Panc1 (cell line): ENCODE data around the gene NKG7. TPM values are rescaled to one million over a fixed set of nuclear protein-coding genes. Genes with fewer than 3 reads are reported as not detected.

Source experiments
- ATAC-seq: fragments of 200-7000 bp; cut with Tn5 transposase; 2 replicates; pipeline ENCODE4 v1.9.1; 2020; ENCODE audit warnings: mild to moderate bottlenecking, moderate library complexity
- BruUV-seq: library from RNA; stranded (reverse); fragments of 400-500 nt; replicated peaks from 2 replicates; lab custom pipeline; 2021; lab: Mats Ljungman, UMichigan
- CTCF ChIA-PET: fragments of 300-600 bp; sonication (Branson Sonifier 250); formaldehyde crosslinking; loops from one replicate; lab custom pipeline; 2022; ENCODE audit warnings: antibody characterized with exemption; lab: Charles Lee
- POLR2A ChIA-PET: fragments of 300-600 bp; sonication (Branson Sonifier 250); formaldehyde crosslinking; loops from one replicate; lab custom pipeline; 2022; ENCODE audit warnings: antibody characterized with exemption; lab: Charles Lee
- DNase-seq: peaks from one replicate; pipeline ENCODE4 v3.0.0-alpha.2; 2010; ENCODE audit warnings: low read depth, low spot score
- H3K27ac ChIP-seq: 2 replicates; pipeline ENCODE4 v1.5.1; 2011; ENCODE audit warnings: mild to moderate bottlenecking, low read length, inconsistent platforms
- H3K27me3 ChIP-seq: fragments of 200-500 bp; sonication (Bioruptor generic); 2 replicates; pipeline ENCODE4 v1.6.0; 2014; ENCODE audit warnings: low read length, inconsistent platforms; ENCODE audit not compliant: control insufficient read depth, insufficient read depth
- H3K36me3 ChIP-seq: fragments of 200-500 bp; sonication (Bioruptor generic); 2 replicates; pipeline ENCODE4 v1.5.1; 2014; ENCODE audit warnings: inconsistent platforms, mild to moderate bottlenecking, low read length, moderate library complexity; ENCODE audit not compliant: control insufficient read depth, insufficient read depth
- H3K4me1 ChIP-seq: 2 replicates; pipeline ENCODE4 v1.5.1; 2011; ENCODE audit warnings: inconsistent platforms, mild to moderate bottlenecking, low read length, moderate library complexity; ENCODE audit not compliant: control insufficient read depth, insufficient read depth
- H3K4me3 ChIP-seq, 2 experiments: 2 replicates each; pipeline ENCODE4 v1.5.1; 2011 to 2012; ENCODE audit warnings: low read depth in 2 of 2, low read length in 2 of 2, mild to moderate bottlenecking in 2 of 2, inconsistent platforms in 1 of 2, moderate library complexity in 1 of 2
- H3K9me3 ChIP-seq: fragments of 200-500 bp; sonication (Bioruptor generic); 2 replicates; pipeline ENCODE4 v1.5.1; 2014; ENCODE audit warnings: low read depth, mild to moderate bottlenecking, inconsistent platforms, low read length, moderate library complexity; ENCODE audit not compliant: control insufficient read depth, insufficient read depth
- POLR2AphosphoS5 ChIP-seq: IDR thresholded peaks from 2 replicates; pipeline ENCODE4 v1.6.1; 2012; ENCODE audit warnings: mild to moderate bottlenecking, low read depth, low read length, moderate library complexity
- SIN3A ChIP-seq: IDR thresholded peaks from 2 replicates; pipeline ENCODE4 v1.6.1; 2012; ENCODE audit warnings: low read depth, mild to moderate bottlenecking, low read length, moderate library complexity, borderline replicate concordance; ENCODE audit not compliant: insufficient read depth
- TCF7L2 ChIP-seq: IDR thresholded peaks from 2 replicates; pipeline ENCODE4 v1.6.1; 2011; ENCODE audit warnings: mild to moderate bottlenecking, low read depth, low read length, inconsistent platforms
- in situ Hi-C: cut with HindIII; loops from 2 replicates; pipeline ENCODE4 v1.10.0; 2016; ENCODE audit warnings: low sequenced_read_pairs, low pct_unique_long_range_greater_than_20kb
- intact Hi-C: fragments of 100-400 bp; cut with micrococcal nuclease; formaldehyde crosslinking; loops from one replicate; pipeline ENCODE4 v1.10.0; 2022; ENCODE audit not compliant: unreplicated experiment
- total RNA-seq: library from RNA; stranded (reverse); gene quantifications from one replicate; pipeline ENCODE4 v1.2.1, GENCODE V29; 2021; ENCODE audit not compliant: unreplicated experiment
- TF ChIP-seq, protein P1 (sequence below): fragments of 450-650 bp; IDR thresholded peaks from 2 replicates; pipeline ENCODE4 v1.5.1; 2017; ENCODE audit warnings: mild to moderate bottlenecking
- TF ChIP-seq, protein P2 (sequence below), 2 experiments: IDR thresholded peaks; 2 replicates each; pipeline ENCODE4 v1.6.1; 2011 to 2012; ENCODE audit warnings: low read depth in 2 of 2, control low read depth in 1 of 2, low read length in 1 of 2, mild to moderate bottlenecking in 1 of 2, moderate library complexity in 1 of 2; ENCODE audit not compliant: insufficient read depth in 1 of 2

NKG7 gene
- total RNA-seq, 1 experiment from 2014 or later, result 0.23 TPM

DNA sequence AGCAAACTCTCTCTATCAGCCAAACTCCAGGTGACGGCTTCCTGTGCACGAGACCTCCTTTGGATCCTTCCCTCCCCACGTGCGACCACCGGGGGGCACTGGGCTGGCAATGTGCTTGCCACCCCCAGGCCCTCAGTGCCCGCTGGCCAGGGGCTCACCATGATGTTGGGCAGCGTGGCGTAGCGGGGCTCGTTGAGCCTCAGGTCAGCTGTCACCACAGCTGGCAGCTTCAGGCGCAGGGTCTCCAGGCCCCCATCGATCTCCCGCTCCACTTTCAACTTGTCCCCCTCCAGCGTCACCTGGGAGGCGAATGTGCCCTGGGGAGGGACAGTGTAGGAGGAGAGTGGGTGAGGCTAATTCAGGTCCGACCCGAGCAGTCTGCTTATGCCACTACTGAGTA is 25.7 kb downstream of the NKG7 start:
- in situ Hi-C loops, result no loop called here
- CTCF ChIA-PET, result no interaction called here
- no TSS peak for BruUV-seq
- no peak overlapping the region for H3K27ac ChIP-seq
- intact Hi-C loops, result no loop called here
- POLR2A ChIA-PET, result no interaction called here
- H3K4me3 ChIP-seq, result no peak overlapping the region
- no peak for TF ChIP-seq TCF7L2
- TF ChIP-seq, protein P1, sequence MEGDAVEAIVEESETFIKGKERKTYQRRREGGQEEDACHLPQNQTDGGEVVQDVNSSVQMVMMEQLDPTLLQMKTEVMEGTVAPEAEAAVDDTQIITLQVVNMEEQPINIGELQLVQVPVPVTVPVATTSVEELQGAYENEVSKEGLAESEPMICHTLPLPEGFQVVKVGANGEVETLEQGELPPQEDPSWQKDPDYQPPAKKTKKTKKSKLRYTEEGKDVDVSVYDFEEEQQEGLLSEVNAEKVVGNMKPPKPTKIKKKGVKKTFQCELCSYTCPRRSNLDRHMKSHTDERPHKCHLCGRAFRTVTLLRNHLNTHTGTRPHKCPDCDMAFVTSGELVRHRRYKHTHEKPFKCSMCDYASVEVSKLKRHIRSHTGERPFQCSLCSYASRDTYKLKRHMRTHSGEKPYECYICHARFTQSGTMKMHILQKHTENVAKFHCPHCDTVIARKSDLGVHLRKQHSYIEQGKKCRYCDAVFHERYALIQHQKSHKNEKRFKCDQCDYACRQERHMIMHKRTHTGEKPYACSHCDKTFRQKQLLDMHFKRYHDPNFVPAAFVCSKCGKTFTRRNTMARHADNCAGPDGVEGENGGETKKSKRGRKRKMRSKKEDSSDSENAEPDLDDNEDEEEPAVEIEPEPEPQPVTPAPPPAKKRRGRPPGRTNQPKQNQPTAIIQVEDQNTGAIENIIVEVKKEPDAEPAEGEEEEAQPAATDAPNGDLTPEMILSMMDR, result no peak
- TF ChIP-seq SIN3A, result no peak
- no peak for TF ChIP-seq POLR2AphosphoS5
- TF ChIP-seq, protein P2, sequence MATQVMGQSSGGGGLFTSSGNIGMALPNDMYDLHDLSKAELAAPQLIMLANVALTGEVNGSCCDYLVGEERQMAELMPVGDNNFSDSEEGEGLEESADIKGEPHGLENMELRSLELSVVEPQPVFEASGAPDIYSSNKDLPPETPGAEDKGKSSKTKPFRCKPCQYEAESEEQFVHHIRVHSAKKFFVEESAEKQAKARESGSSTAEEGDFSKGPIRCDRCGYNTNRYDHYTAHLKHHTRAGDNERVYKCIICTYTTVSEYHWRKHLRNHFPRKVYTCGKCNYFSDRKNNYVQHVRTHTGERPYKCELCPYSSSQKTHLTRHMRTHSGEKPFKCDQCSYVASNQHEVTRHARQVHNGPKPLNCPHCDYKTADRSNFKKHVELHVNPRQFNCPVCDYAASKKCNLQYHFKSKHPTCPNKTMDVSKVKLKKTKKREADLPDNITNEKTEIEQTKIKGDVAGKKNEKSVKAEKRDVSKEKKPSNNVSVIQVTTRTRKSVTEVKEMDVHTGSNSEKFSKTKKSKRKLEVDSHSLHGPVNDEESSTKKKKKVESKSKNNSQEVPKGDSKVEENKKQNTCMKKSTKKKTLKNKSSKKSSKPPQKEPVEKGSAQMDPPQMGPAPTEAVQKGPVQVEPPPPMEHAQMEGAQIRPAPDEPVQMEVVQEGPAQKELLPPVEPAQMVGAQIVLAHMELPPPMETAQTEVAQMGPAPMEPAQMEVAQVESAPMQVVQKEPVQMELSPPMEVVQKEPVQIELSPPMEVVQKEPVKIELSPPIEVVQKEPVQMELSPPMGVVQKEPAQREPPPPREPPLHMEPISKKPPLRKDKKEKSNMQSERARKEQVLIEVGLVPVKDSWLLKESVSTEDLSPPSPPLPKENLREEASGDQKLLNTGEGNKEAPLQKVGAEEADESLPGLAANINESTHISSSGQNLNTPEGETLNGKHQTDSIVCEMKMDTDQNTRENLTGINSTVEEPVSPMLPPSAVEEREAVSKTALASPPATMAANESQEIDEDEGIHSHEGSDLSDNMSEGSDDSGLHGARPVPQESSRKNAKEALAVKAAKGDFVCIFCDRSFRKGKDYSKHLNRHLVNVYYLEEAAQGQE (IDR thresholded peaks at IDR 0.05; ENCODE audit: insufficient read depth in 1 of 2, low read depth in 2 of 2, low read length in 1 of 2), result no peak
- no peaks in the 10 kb centered on the region for H3K27me3 ChIP-seq
- ATAC-seq (no peak), DNase-seq (no peak)
- no peaks in the 10 kb centered on the region; the same call in 1 of the 2 replicates for H3K36me3 ChIP-seq
- no peaks in the 10 kb centered on the region for H3K4me1 ChIP-seq
- H3K9me3 ChIP-seq, result no peaks in the 10 kb centered on the region

DNA sequence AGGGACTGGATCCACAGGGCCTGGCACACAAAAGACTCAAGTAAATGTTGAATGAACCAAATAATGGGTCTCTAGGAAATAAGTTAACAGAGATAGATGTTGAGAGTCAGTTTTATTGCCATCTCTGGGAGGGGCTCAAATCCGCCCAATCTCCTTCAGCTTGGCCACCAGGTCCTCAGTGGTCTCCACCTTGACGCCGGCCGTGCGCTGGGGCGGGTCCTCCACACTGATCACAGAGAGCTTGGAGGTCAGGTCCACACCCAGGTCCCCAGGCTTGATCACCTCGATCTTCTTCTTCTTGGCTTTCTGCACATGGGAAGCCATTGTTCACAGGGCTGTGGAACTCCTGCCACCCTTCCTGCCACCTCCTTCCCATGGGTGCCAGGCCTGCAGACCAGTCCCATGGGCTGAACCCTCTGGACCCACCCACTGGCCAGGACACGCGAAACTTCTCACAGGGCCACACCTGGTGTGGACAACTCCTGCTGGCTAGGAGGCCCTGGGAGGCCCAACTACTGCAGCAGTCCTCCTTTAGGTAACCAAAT is 27.3 kb downstream of the NKG7 start:
- DNase-seq (no peak), ATAC-seq (no peak)
- no TSS peak for BruUV-seq
- intact Hi-C loops (no loop called here), in situ Hi-C loops (no loop called here)
- Histone ChIP-seq H3K4me3 (no peak overlapping the region), H3K9me3 (no peaks in the 10 kb centered on the region), H3K36me3 (no peaks in the 10 kb centered on the region; the same call in 1 of the 2 replicates), H3K4me1 (no peaks in the 10 kb centered on the region), H3K27me3 (no peaks in the 10 kb centered on the region), H3K27ac (no peak overlapping the region)
- CTCF ChIA-PET, result no interaction called here
- POLR2A ChIA-PET, result no interaction called here
- TF ChIP-seq, protein P2 (IDR thresholded peaks at IDR 0.05; ENCODE audit: insufficient read depth in 1 of 2, low read depth in 2 of 2, low read length in 1 of 2), result no peak
- TF ChIP-seq, protein P1, result no peak
- no peak for TF ChIP-seq SIN3A
- TF ChIP-seq TCF7L2, result no peak
- no peak for TF ChIP-seq POLR2AphosphoS5
